OCI-LY7 (cell line): ENCODE measurements around the gene NFYC.

Experiments used
- EZH2phosphoT487 ChIP-seq: fragments of 200-600 bp; sonication (generic); IDR thresholded peaks from 2 replicates; pipeline ENCODE4 v1.6.1; 2018; ENCODE audit warnings: low read depth, borderline replicate concordance, mild to moderate bottlenecking, mixed run types, antibody characterized with exemption, low read length, moderate library complexity, mixed read lengths
- TF ChIP-seq, protein P1 (sequence below): fragments of 200-600 bp; sonication (generic); conservative IDR thresholded peaks from 2 replicates; pipeline ENCODE4 v1.5.1; 2014; ENCODE audit warnings: mild to moderate bottlenecking, antibody characterized with exemption, low read length, moderate library complexity, mixed read lengths

GRCh38 chr1:40817791-40818263, 126.3 kb downstream of the NFYC start:
- TF ChIP-seq, protein P1, sequence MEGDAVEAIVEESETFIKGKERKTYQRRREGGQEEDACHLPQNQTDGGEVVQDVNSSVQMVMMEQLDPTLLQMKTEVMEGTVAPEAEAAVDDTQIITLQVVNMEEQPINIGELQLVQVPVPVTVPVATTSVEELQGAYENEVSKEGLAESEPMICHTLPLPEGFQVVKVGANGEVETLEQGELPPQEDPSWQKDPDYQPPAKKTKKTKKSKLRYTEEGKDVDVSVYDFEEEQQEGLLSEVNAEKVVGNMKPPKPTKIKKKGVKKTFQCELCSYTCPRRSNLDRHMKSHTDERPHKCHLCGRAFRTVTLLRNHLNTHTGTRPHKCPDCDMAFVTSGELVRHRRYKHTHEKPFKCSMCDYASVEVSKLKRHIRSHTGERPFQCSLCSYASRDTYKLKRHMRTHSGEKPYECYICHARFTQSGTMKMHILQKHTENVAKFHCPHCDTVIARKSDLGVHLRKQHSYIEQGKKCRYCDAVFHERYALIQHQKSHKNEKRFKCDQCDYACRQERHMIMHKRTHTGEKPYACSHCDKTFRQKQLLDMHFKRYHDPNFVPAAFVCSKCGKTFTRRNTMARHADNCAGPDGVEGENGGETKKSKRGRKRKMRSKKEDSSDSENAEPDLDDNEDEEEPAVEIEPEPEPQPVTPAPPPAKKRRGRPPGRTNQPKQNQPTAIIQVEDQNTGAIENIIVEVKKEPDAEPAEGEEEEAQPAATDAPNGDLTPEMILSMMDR, result no peak
- TF ChIP-seq EZH2phosphoT487, result no peak
